ENCODE results near the gene CNPY1.

DNA sequence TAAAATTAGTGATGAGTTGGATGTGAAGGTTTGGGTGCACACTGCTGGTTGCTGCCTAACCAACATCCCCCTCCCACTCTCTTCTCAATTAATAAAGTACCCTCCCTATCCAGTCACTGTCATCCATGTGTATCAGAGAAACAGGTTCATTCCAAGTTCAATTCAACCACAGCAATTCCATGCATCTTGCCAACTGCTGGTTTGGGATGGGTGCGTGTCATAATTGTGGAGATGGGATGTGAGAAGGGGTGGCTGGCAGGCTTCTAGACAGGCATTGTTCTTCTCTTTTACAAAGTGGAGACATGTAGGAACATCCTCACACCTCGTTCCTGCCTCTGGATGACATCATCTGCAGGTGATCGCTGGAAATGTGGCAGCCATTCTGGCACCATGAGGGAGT is 7.5 kb upstream of the CNPY1 start:
- TF ChIP-seq CTCF (conservative IDR thresholded peaks at IDR 0.05): no peak
- TF ChIP-seq EZH2 (IDR thresholded peaks at IDR 0.05; ENCODE audit: low read depth): no peak
